ENCODE data around the gene SP3.

- TF ChIP-seq ZNF274 (IDR thresholded peaks at IDR 0.05; ENCODE audit: low read depth, low read length) (no peak), SUZ12 (IDR thresholded peaks at IDR 0.05; ENCODE audit: extremely low read depth, insufficient read depth, insufficient read length) (no peak), YY1 (IDR thresholded peaks at IDR 0.05; ENCODE audit: insufficient read depth, insufficient read length) (no peak)
Measured at GRCh38 chr2:173979751-173980351, 14.7 kb upstream of the SP3 start.
